ENCODE data around the gene ACOT11.
"Not testable (repeated sequence)": the region's sequence is repeated elsewhere in the genome, so short reads cannot be mapped to it uniquely, and the experiment has no call there.

The ACOT11 gene

GRCh38 chr1:54536656-54537055, 11.4 kb upstream of the ACOT11 start:
- not testable (repeated sequence) for H3K4me3 ChIP-seq (ENCODE audit: insufficient read depth, low read depth, low read length); H3K9me3 ChIP-seq (ENCODE audit: control insufficient read depth, low read length); H3K36me3 ChIP-seq (ENCODE audit: control insufficient read depth, insufficient read depth, low read length); H3K27ac ChIP-seq (ENCODE audit: insufficient read depth, low read depth, low read length, poor library complexity, severe bottlenecking); H3K27me3 ChIP-seq (ENCODE audit: control insufficient read depth, insufficient read depth, low read length, poor library complexity, severe bottlenecking); H3K4me1 ChIP-seq (ENCODE audit: control insufficient read depth, insufficient read depth, low read length)
- 91% methylated on average over 4 of the region's 4 CpGs for WGBS, 2 experiments

DNA sequence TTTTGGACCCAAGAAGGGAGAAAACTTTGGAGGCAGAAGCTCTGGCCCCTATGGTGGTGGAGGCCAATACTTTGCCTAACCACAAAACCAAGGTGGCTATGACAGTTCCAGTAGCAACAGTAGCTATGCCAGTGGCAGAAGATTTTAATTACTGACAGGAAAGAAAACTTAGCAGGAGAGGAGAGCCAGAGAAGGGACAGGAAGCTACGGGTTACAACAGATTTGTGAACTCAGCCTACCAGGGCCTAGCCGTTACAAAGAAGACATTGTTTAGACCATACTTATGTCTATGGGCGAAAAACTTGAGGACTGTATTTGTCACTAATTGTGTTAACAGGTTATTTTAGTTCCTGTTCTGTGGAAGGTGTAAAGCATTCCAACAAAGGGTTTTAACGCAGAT, 10.4 kb upstream of the ACOT11 start:
- Histone ChIP-seq H3K4me1 (ENCODE audit: control insufficient read depth, insufficient read depth, low read length) (no peaks in the 10 kb centered on the region), H3K36me3 (ENCODE audit: control insufficient read depth, insufficient read depth, low read length) (no peaks in the 10 kb centered on the region), H3K27ac (ENCODE audit: insufficient read depth, low read depth, low read length, poor library complexity, severe bottlenecking) (no peak overlapping the region), H3K27me3 (ENCODE audit: control insufficient read depth, insufficient read depth, low read length, poor library complexity, severe bottlenecking) (peaks cover 18% of the 10 kb centered on the region), H3K9me3 (ENCODE audit: control insufficient read depth, low read length) (no peaks in the 10 kb centered on the region), H3K4me3 (ENCODE audit: insufficient read depth, low read depth, low read length) (no peak overlapping the region)
- WGBS, 2 experiments: 83 to 85% methylated on average over 4 of the region's 4 CpGs

DNA sequence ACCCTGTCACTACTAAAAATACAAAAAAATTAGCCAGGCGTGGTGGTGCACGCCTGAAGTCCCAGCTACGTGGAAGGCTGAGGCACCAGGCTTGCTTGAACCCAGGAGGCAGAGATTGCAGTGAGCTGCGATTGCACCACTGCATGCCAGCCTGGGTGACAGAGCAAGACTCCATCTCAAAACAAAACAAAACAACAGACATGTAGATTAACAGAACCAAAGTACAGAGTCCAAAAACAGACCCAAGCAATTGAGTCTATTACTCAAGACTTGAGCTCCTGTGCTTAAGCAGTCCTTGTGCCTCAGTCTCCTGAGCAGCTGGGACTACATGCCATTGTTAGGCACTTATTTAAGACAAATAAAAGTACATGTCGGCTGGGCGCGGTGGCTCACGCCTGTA, 9.5 kb upstream of the ACOT11 start:
- Histone ChIP-seq H3K27me3 (ENCODE audit: control insufficient read depth, insufficient read depth, low read length, poor library complexity, severe bottlenecking) (peaks cover 24% of the 10 kb centered on the region), H3K27ac (ENCODE audit: insufficient read depth, low read depth, low read length, poor library complexity, severe bottlenecking) (no peak overlapping the region), H3K4me3 (ENCODE audit: insufficient read depth, low read depth, low read length) (no peak overlapping the region), H3K4me1 (ENCODE audit: control insufficient read depth, insufficient read depth, low read length) (no peaks in the 10 kb centered on the region), H3K36me3 (ENCODE audit: control insufficient read depth, insufficient read depth, low read length) (no peaks in the 10 kb centered on the region), H3K9me3 (ENCODE audit: control insufficient read depth, low read length) (no peaks in the 10 kb centered on the region)
- 91 to 96% methylated on average over 8 of the region's 8 CpGs for WGBS, 2 experiments

DNA sequence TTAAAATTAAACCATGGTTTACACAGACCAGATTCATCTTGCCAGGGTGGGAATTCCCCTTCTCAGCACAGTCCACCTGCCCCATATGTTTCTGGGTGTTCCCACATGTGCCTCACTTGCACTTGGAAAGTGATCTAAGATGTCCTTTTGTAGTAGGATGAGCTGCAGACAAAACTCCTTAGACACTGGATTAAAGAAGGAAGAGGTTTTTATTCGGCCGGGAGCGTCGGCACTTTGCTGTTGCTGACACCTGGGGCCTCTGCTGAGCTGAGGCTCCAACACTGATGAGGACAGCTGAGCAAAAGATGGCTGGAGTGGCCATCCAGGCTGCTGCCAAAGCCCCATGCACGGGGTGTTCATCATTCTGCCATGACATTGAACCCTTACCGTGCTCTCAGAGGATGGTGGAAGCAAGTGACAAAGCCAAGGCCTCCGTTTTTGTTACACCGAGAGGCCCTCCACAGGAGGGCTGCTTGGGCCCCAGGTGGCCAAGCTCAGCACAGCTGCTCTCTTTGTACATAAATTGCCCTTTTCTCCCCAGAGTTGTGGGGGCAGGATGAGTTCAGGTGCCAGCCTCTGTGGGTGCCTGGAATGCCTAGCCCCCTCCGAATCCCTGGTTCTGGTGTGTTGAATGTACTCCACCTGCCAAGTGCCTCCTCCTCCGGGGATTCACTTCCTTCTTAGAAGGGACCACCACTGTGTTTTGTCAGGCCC, 7.3 kb upstream of the ACOT11 start:
- 58 to 61% methylated on average over 10 of the region's 10 CpGs for WGBS, 2 experiments
- no peaks in the 10 kb centered on the region for H3K36me3 ChIP-seq (ENCODE audit: control insufficient read depth, insufficient read depth, low read length)
- no peaks in the 10 kb centered on the region for H3K9me3 ChIP-seq (ENCODE audit: control insufficient read depth, low read length)
- H3K4me3 ChIP-seq (ENCODE audit: insufficient read depth, low read depth, low read length): no peak overlapping the region
- H3K4me1 ChIP-seq (ENCODE audit: control insufficient read depth, insufficient read depth, low read length): no peaks in the 10 kb centered on the region
- H3K27ac ChIP-seq (ENCODE audit: insufficient read depth, low read depth, low read length, poor library complexity, severe bottlenecking): no peak overlapping the region
- H3K27me3 ChIP-seq (ENCODE audit: control insufficient read depth, insufficient read depth, low read length, poor library complexity, severe bottlenecking): peaks cover 24% of the 10 kb centered on the region

DNA sequence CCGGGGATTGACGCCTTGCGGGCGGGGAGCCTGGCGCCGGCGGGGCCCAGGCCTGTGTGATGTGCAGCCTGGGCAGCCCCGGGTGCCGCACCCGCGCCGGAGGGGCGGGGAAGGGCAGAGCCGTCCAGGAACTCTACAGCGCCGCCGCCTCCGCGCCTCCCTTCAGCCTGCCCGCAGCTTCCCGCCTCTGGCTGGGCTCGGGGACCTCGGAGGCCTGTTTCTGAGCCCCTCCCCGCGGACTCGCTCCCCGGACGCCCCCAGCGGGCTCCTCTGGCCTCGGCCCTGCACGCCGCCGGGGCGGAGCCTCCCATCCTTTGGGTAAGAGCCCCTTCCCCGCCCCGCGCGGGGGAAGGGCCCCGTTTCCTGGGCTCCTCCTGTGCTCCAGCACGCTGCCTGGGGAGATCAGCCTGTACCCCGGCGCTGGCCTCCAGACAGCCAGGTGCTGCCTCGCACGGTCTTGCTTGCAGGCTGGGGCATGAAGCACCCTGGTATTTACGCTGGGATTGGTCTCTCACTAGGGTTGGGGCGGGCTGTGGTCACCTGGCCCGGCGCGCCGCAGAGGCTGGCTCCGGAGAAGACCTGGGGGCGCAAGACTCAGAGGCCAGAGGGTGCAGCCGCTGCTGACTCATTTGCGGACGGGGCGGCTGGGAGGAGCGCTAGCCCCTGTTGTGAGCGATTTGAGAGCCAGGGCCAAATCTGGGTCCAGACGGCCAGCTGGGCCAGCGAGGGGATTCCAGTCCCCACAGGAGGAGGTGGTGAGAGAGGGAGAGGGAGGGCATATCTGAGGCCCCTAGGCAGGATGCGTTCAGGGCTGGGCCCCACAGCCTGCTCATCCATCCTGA, 5.7 kb upstream of the ACOT11 start:
- H3K4me3 ChIP-seq (ENCODE audit: insufficient read depth, low read depth, low read length): peak overlapping the region; percentile 47

GRCh38 chr1:54542962-54543539, 5.0 kb upstream of the ACOT11 start:
- WGBS, 2 experiments: 34 to 38% methylated on average over 11 to 12 of the region's 12 CpGs
- Histone ChIP-seq H3K9me3 (ENCODE audit: control insufficient read depth, low read length) (no peaks in the 10 kb centered on the region), H3K36me3 (ENCODE audit: control insufficient read depth, insufficient read depth, low read length) (no peaks in the 10 kb centered on the region), H3K4me3 (ENCODE audit: insufficient read depth, low read depth, low read length) (peak overlapping the region; percentile 47), H3K27me3 (ENCODE audit: control insufficient read depth, insufficient read depth, low read length, poor library complexity, severe bottlenecking) (peaks cover 24% of the 10 kb centered on the region), H3K4me1 (ENCODE audit: control insufficient read depth, insufficient read depth, low read length) (peaks cover 6% of the 10 kb centered on the region), H3K27ac (ENCODE audit: insufficient read depth, low read depth, low read length, poor library complexity, severe bottlenecking) (no peak overlapping the region)

More for the DNA sequence above, 5.7 kb upstream of the ACOT11 start:
- no peaks in the 10 kb centered on the region for H3K36me3 ChIP-seq (ENCODE audit: control insufficient read depth, insufficient read depth, low read length)
- no peaks in the 10 kb centered on the region for H3K9me3 ChIP-seq (ENCODE audit: control insufficient read depth, low read length)
- H3K4me1 ChIP-seq (ENCODE audit: control insufficient read depth, insufficient read depth, low read length): no peaks in the 10 kb centered on the region
- H3K27ac ChIP-seq (ENCODE audit: insufficient read depth, low read depth, low read length, poor library complexity, severe bottlenecking): no peak overlapping the region
- 1% methylated on average over 61 of the region's 61 CpGs for WGBS, 2 experiments
- peaks cover 24% of the 10 kb centered on the region for H3K27me3 ChIP-seq (ENCODE audit: control insufficient read depth, insufficient read depth, low read length, poor library complexity, severe bottlenecking)

GRCh38 chr1:54543729-54544496, 4.1 kb upstream of the ACOT11 start:
- Histone ChIP-seq H3K9me3 (ENCODE audit: control insufficient read depth, low read length) (no peaks in the 10 kb centered on the region), H3K27me3 (ENCODE audit: control insufficient read depth, insufficient read depth, low read length, poor library complexity, severe bottlenecking) (peaks cover 24% of the 10 kb centered on the region), H3K27ac (ENCODE audit: insufficient read depth, low read depth, low read length, poor library complexity, severe bottlenecking) (no peak overlapping the region), H3K36me3 (ENCODE audit: control insufficient read depth, insufficient read depth, low read length) (no peaks in the 10 kb centered on the region), H3K4me1 (ENCODE audit: control insufficient read depth, insufficient read depth, low read length) (peaks cover 11% of the 10 kb centered on the region), H3K4me3 (ENCODE audit: insufficient read depth, low read depth, low read length) (no peak overlapping the region)
- 89 to 90% methylated on average over 13 of the region's 13 CpGs for WGBS, 2 experiments

DNA sequence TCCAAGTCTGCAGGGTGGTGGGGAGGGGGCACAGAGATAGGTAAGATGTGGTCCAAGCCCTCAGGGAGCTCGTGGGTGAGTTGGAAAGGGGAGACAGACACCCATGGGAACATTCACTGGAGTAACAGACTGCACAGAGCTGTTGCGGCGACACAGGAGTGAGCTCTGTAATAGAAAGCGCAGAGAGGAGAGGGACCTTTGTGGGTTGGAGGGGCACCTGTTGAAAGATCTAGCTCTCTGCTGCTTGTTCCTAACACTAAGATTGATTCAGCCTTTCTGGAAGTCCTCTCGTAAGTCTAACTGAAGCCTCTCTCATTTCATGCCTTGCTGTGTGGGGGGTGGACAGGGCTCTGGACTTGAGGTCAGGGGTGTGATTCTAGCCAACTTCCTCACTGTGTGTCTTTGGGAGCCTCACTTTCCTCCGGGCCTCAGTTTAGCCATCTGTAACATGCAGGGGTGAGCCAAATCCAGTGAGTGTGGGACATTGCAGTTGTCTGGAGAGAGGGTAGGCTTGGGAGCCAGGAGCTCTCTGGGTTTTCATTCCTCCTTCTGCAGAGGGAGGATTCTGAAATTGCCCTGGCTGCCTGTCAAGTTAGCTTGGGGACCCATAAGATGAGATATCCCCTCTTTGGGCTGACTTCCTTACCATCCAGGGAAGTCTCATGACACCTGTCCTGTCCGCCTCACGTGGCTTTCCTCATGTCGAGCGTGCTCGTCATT, 2.0 kb upstream of the ACOT11 start:
- Histone ChIP-seq H3K4me1 (ENCODE audit: control insufficient read depth, insufficient read depth, low read length) (peaks cover 16% of the 10 kb centered on the region), H3K27me3 (ENCODE audit: control insufficient read depth, insufficient read depth, low read length, poor library complexity, severe bottlenecking) (peaks cover 22% of the 10 kb centered on the region), H3K9me3 (ENCODE audit: control insufficient read depth, low read length) (no peaks in the 10 kb centered on the region), H3K36me3 (ENCODE audit: control insufficient read depth, insufficient read depth, low read length) (no peaks in the 10 kb centered on the region), H3K27ac (ENCODE audit: insufficient read depth, low read depth, low read length, poor library complexity, severe bottlenecking) (no peak overlapping the region), H3K4me3 (ENCODE audit: insufficient read depth, low read depth, low read length) (no peak overlapping the region)
- WGBS, 2 experiments: 93 to 94% methylated on average over 11 of the region's 11 CpGs

DNA sequence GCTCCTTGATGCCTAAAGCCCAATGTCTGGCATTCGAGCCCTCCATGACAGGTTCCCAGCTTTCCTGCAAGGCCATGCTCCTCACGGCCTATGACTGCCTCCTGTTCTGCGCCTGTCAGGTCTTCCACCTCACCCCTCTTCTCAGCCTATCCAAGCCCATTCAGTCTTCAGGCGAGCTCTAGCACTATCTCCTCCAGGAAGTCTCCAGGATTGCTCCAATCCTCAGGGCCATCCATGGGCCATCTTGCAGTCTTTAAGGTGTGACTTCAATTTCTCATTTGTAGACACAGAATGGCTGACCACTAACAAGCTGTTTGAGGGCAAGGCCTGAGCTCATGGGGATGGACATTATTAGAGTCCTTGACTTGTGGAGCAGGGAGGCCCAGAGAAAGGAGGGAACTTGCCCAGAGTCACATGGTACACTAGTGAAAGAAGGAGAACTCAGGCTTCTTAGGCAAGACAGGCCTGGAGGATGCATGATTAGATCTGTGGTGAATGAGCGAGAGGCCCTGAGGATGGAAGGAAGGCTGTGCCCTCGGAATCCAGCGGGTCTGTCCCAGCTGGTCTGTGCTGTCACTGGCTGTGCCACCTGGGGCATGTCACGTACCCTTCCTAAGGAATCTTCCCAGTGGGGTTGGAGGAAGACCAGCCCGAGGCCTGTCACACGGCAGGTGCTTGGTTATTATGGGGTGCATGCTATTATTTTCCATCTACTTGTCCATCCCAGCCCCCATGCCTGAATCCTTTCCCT, 1.2 kb upstream of the ACOT11 start:
- Histone ChIP-seq H3K9me3 (ENCODE audit: control insufficient read depth, low read length) (no peaks in the 10 kb centered on the region), H3K4me3 (ENCODE audit: insufficient read depth, low read depth, low read length) (no peak overlapping the region), H3K4me1 (ENCODE audit: control insufficient read depth, insufficient read depth, low read length) (peaks cover 16% of the 10 kb centered on the region), H3K36me3 (ENCODE audit: control insufficient read depth, insufficient read depth, low read length) (no peaks in the 10 kb centered on the region), H3K27ac (ENCODE audit: insufficient read depth, low read depth, low read length, poor library complexity, severe bottlenecking) (no peak overlapping the region), H3K27me3 (ENCODE audit: control insufficient read depth, insufficient read depth, low read length, poor library complexity, severe bottlenecking) (peaks cover 14% of the 10 kb centered on the region)
- 92 to 93% methylated on average over 10 of the region's 10 CpGs for WGBS, 2 experiments
